CD4-positive, alpha-beta T cell (primary cell): ENCODE measurements around the gene NFRKB. TPM values are rescaled to one million over a fixed set of nuclear protein-coding genes. Genes with fewer than 3 reads are reported as not detected.

Experiments used
- ATAC-seq: fragments of 200-7000 bp; cut with Tn5 transposase; one replicate; pipeline ENCODE4 v1.10.0; 2022; ENCODE audit warnings: mild to moderate bottlenecking; ENCODE audit not compliant: poor library complexity
- CTCF ChIA-PET: fragments of 350-600 bp; sonication (Branson Sonifier 250); formaldehyde crosslinking; loops from one replicate; lab custom pipeline; 2021; ENCODE audit warnings: antibody characterized with exemption, inconsistent platforms; lab: Charles Lee
- POLR2A ChIA-PET: fragments of 350-600 bp; sonication (Branson Sonifier 250); formaldehyde crosslinking; loops from one replicate; lab custom pipeline; 2021; ENCODE audit warnings: antibody characterized with exemption, inconsistent platforms; lab: Charles Lee
- DNase-seq, 14 experiments: peaks; one replicate each; pipeline ENCODE4 v3.0.0-alpha.2; 2013 to 2020; ENCODE audit warnings: mixed read lengths in 2 of 14
- H3K27ac ChIP-seq, 2 donors: one replicate each; pipeline versions ENCODE4 v1.5.1 to v1.7.0; 2013; ENCODE audit warnings: low read length in 2 of 2, low read depth in 1 of 2, mild to moderate bottlenecking in 1 of 2
- H3K27me3 ChIP-seq, 2 experiments: 1 replicate in 1 of 2; 2 replicates in 1 of 2; pipeline versions ENCODE4 v1.6.1 to v1.7.0; 2013; ENCODE audit warnings: low read length in 2 of 2, control low read depth in 1 of 2, mild to moderate bottlenecking in 1 of 2, moderate library complexity in 1 of 2; ENCODE audit not compliant: insufficient read depth in 2 of 2, control insufficient read depth in 1 of 2
- H3K36me3 ChIP-seq: one replicate; pipeline ENCODE4 v1.6.1; 2013; ENCODE audit warnings: low read length, control low read depth; ENCODE audit not compliant: insufficient read depth
- H3K4me1 ChIP-seq: one replicate; pipeline ENCODE4 v1.6.1; 2013; ENCODE audit warnings: low read length, control low read depth; ENCODE audit not compliant: insufficient read depth
- H3K4me3 ChIP-seq: one replicate; pipeline ENCODE4 v1.5.1; 2013; ENCODE audit warnings: mild to moderate bottlenecking, low read length, moderate library complexity
- H3K9me3 ChIP-seq, 2 experiments: 1 replicate in 1 of 2; 2 replicates in 1 of 2; pipeline versions ENCODE4 v1.6.1 to v1.7.0; 2013; ENCODE audit warnings: low read length in 2 of 2, mild to moderate bottlenecking in 2 of 2, control low read depth in 1 of 2, moderate library complexity in 1 of 2; ENCODE audit not compliant: control insufficient read depth in 1 of 2, insufficient read depth in 1 of 2
- H3K27ac Mint-ChIP-seq: one replicate; pipeline ENCODE4 v1.8.0; 2020; ENCODE audit warnings: mixed read lengths
- H3K27me3 Mint-ChIP-seq: one replicate; pipeline ENCODE4 v1.8.0; 2021; ENCODE audit warnings: mixed read lengths
- H3K36me3 Mint-ChIP-seq: one replicate; pipeline ENCODE4 v1.8.0; 2021; ENCODE audit warnings: low read depth, mixed read lengths
- H3K4me1 Mint-ChIP-seq: one replicate; pipeline ENCODE4 v1.8.0; 2021; ENCODE audit warnings: low read depth, mixed read lengths
- H3K4me3 Mint-ChIP-seq: one replicate; pipeline ENCODE4 v1.8.0; 2020; ENCODE audit warnings: mild to moderate bottlenecking, mixed read lengths
- H3K9me3 Mint-ChIP-seq: one replicate; pipeline ENCODE4 v1.8.0; 2020; ENCODE audit warnings: mixed read lengths
- intact Hi-C, 2 experiments: fragments of 100-400 bp; cut with DNase I in 1 of 2; cut with micrococcal nuclease in 1 of 2; formaldehyde crosslinking; loops; one replicate each; pipeline versions ENCODE4 v1.15.1 to v1.9.0; 2023 to 2025; cut with DNase I, micrococcal nuclease
- total RNA-seq, 174 experiments: library from RNA in 2 of 174; stranded (reverse) in 2 of 174; gene quantifications; one replicate each; pipeline ENCODE4 v1.2.3 and lab custom pipeline; 2021 to 2026
- TF ChIP-seq, protein P1 (sequence below): fragments of 200-600 bp; IDR thresholded peaks from one replicate; pipeline ENCODE4 v1.8.0; 2022; ENCODE audit warnings: antibody characterized with exemption, mild to moderate bottlenecking

Gene NFRKB
- total RNA-seq, 2 experiments from 2014 or later = 61.7 to 64.5 TPM

DNA sequence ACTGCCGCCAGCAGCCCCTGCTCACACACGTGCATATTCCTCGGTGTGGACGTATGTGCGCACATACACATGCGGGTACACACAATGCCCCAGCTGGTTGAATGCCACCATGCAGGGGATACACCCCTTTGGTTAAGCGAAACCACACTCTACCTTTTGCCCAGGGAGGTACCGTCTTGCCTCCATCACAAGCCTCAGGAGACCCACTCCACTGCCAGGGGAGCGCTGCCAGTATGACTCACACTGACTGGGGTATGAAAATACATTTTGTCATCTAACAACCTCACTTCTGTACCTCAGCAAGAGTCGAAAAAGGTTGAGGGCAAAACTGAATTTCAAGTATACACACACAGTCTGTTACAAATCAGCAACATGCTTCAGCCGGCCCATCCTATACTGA, 40.3 kb downstream of the NFRKB start:
- DNase-seq (peak in 1 of 14 experiments; percentile 36), ATAC-seq (no peak)
- Mint-ChIP-seq H3K9me3 (peaks cover 2% of the 10 kb centered on the region), H3K27me3 (no peaks in the 10 kb centered on the region), H3K4me3 (no peak overlapping the region), H3K36me3 (peaks cover 32% of the 10 kb centered on the region), H3K27ac (peak overlapping the region; percentile 97), H3K4me1 (peaks cover 67% of the 10 kb centered on the region)
- Histone ChIP-seq H3K27ac (no peak overlapping the region), H3K9me3 (no peaks in the 10 kb centered on the region), H3K36me3 (peaks cover 10% of the 10 kb centered on the region), H3K4me3 (no peak overlapping the region), H3K4me1 (peaks cover 42% of the 10 kb centered on the region), H3K27me3 (no peaks in the 10 kb centered on the region)
- intact Hi-C loops = loop anchor here in 1 of 2 experiments (5.0 kb wide), 2 partner anchors 37 to 63 kb away; no protein-coding TSS in a partner anchor
- ChIA-PET POLR2A (interaction anchor here (1.7 to 3.0 kb wide), 6 partner anchors 10 to 51 kb away, joined by 6 to 74 read pairs (median 30); partner anchors contain the start of genes NFRKB and TMEM45B), CTCF (no interaction called here)
- TF ChIP-seq, protein P1, sequence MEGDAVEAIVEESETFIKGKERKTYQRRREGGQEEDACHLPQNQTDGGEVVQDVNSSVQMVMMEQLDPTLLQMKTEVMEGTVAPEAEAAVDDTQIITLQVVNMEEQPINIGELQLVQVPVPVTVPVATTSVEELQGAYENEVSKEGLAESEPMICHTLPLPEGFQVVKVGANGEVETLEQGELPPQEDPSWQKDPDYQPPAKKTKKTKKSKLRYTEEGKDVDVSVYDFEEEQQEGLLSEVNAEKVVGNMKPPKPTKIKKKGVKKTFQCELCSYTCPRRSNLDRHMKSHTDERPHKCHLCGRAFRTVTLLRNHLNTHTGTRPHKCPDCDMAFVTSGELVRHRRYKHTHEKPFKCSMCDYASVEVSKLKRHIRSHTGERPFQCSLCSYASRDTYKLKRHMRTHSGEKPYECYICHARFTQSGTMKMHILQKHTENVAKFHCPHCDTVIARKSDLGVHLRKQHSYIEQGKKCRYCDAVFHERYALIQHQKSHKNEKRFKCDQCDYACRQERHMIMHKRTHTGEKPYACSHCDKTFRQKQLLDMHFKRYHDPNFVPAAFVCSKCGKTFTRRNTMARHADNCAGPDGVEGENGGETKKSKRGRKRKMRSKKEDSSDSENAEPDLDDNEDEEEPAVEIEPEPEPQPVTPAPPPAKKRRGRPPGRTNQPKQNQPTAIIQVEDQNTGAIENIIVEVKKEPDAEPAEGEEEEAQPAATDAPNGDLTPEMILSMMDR = no peak

DNA sequence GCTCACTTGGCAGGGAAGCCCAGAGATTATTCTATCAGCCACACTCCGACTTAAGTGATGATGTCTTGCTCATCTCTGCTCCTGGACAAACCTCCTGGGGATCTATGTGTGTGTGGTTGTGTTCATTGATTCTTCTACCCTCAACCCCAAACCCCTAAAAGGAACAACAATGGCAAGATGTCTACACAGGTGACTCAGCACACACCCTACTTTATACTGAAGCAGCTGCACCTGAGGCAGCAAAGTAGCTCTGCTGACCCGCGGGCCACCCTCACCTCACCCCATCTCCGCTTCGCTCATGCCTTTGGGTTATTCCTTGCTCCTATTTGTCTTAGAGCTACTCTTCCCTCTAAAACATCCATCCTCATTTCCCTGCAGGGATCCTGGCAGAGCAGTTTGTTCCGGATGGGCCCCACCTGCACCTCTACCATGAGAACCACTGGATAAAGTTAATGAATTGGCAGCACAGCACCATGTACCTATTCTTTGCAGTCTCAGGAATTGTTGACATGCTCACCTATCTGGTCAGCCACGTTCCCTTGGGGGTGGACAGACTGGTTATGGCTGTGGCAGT, 41.1 kb downstream of the NFRKB start:
- intact Hi-C loops = loop anchor here (5.0 kb wide), 2 partner anchors 37 to 42 kb away; partner anchors contain the start of gene TMEM45B (in 1 of the 2)
- ChIA-PET POLR2A (interaction anchor here (0.7 to 3.0 kb wide), 26 partner anchors 8 to 217 kb away, joined by 3 to 74 read pairs (median 6); partner anchors contain the start of genes APLP2, NFRKB, PRDM10 and TMEM45B), CTCF (no interaction called here)
- TF ChIP-seq, protein P1 = no peak
- Mint-ChIP-seq H3K9me3 (peaks cover 2% of the 10 kb centered on the region), H3K36me3 (peaks cover 25% of the 10 kb centered on the region), H3K27me3 (no peaks in the 10 kb centered on the region), H3K4me3 (peak overlapping the region; percentile 73), H3K4me1 (peaks cover 60% of the 10 kb centered on the region), H3K27ac (peak overlapping the region; percentile 97)
- Histone ChIP-seq H3K9me3 (no peaks in the 10 kb centered on the region), H3K4me3 (peak overlapping the region; percentile 7), H3K27me3 (no peaks in the 10 kb centered on the region), H3K4me1 (peaks cover 34% of the 10 kb centered on the region), H3K27ac (peak overlapping the region; percentile 65 to 66), H3K36me3 (peaks cover 5% of the 10 kb centered on the region)
- peak; percentile 45 for ATAC-seq
- peak in 1 of 14 experiments; percentile 38 for DNase-seq

DNA sequence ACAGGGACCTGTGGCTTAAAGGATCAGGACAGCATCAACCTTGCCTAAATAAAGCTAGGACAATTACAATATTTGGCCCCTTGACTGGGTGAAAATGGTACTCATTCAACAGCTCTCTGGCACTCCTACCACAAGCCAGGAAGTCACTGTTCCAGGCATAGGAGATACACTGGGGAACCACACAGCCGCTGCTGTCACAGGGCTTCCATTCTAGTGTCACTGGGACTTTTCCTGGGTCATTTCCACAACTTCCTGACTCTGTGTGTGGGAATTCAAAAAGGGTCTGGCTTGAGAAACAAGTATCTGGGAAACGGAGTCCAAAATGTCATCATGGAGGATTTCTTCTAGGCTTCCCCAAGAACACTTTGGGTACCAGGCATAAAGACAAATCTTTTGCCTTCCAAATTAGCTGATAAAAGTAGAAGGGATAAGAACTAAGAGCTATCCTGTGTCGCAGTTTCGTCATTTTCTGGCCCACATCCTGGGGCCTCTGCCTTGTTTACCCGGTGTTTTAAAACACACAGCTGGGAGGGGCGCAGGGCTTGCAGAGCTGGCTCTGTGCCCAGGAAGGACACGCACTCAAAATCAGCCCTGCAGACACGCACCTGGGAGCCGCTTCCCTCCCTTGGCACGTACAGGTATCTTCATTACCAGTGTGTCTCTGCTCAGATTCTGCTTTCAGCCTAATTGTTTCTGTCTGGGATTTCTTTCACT, 41.7 kb downstream of the NFRKB start:
- POLR2A ChIA-PET = interaction anchor here (0.7 to 3.0 kb wide), 27 partner anchors 8 to 218 kb away, joined by 3 to 74 read pairs (median 6); partner anchors contain the start of genes APLP2, NFRKB, PRDM10 and TMEM45B
- no peaks in the 10 kb centered on the region for H3K27me3 ChIP-seq
- H3K4me3 Mint-ChIP-seq = peak overlapping the region; percentile 73
- H3K27ac Mint-ChIP-seq = peak overlapping the region; percentile 97
- intact Hi-C loops = loop anchor here (1.0 to 5.0 kb wide), 3 partner anchors 36 to 150 kb away; partner anchors contain the start of gene TMEM45B (in 1 of the 2)
- H3K4me1 Mint-ChIP-seq = peaks cover 53% of the 10 kb centered on the region
- DNase-seq (peak; percentile 72 to 92 (median 86)), ATAC-seq (peak; percentile 93)
- peaks cover 19% of the 10 kb centered on the region for H3K36me3 Mint-ChIP-seq
- peak overlapping the region; percentile 65 to 66 for H3K27ac ChIP-seq
- peaks cover 29% of the 10 kb centered on the region for H3K4me1 ChIP-seq
- no peaks in the 10 kb centered on the region for H3K27me3 Mint-ChIP-seq
- TF ChIP-seq, protein P1 = no peak
- H3K4me3 ChIP-seq = peak overlapping the region; percentile 7
- peaks cover 2% of the 10 kb centered on the region for H3K9me3 Mint-ChIP-seq
- peaks cover 5% of the 10 kb centered on the region for H3K36me3 ChIP-seq
- no peaks in the 10 kb centered on the region for H3K9me3 ChIP-seq
- CTCF ChIA-PET = no interaction called here
